Measurements from ENCODE around the gene NCSTN. TPM values are rescaled to one million over a fixed set of nuclear protein-coding genes. Genes with fewer than 3 reads are reported as not detected.
A peak's percentile ranks its signal among the peaks of the same experiment; 100 is the strongest.

NCSTN gene
- total and polyA plus RNA-seq, 9 of the 15 experiments (the other 6 are each of a cell fraction or from before 2014, with no cell fraction given): 21.3 to 91.1 (median 57.9) TPM

DNA sequence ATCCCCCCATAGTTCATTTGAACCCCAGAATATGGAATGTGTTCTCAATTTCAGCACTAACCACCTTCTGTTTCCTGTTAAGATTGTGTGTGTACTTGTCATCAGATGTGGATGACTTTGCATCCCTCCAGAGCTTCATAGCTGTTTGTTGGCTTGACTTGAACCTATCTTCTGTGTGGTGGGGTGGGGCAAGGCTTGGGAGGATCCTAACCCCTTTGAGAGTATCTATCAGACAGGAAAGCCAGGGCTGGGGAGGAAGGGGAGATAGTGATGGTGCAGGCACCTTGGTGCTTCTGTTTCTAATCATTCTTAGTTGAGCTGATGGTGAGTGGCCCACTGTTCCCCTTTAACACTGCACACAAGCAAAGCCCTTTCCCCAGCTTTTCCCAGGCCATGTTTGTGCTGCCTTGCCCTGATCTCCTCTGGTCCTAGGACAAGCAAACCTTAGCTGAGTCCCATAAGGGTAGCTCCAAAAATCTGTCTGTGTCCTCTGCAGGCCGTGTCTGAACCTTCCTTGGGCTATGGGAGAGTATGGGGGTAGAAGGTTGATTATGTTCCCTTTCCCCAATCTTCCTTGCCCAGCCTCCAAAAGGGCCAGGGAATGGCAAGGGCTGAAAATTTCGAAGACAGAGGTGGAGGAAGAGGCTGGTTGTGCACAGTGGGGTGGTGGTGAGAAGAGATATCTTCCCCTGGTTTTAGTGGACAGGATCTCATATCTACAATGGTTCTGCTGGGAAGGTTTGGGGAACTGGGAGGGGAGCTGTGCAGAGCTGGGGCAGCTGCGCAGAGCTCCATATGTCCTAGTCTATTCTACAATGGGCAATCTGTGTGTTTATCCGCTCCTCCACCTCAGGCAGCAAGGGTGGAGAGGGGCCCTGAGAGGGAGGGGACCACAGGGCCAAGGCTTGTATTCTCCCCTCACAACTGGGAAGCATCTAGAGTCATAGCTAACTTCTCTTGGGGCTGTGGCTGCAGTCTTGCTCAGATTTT is 25.0 kb downstream of the NCSTN start (continued):
- TF ChIP-seq CHD4 (IDR thresholded peaks at IDR 0.05; ENCODE audit: insufficient read depth, insufficient replicate concordance, low read depth, low read length, poor library complexity, severe bottlenecking): no peak
- TF ChIP-seq FOXP1 (CRISPR knock-in tag; IDR thresholded peaks at IDR 0.05): no peak
- TF ChIP-seq ARID1B (IDR thresholded peaks at IDR 0.05): no peak
- no peak for TF ChIP-seq E2F3 (CRISPR knock-in tag; IDR thresholded peaks at IDR 0.05)
- TF ChIP-seq ZNF224 (CRISPR knock-in tag; IDR thresholded peaks at IDR 0.05): no peak
- TF ChIP-seq PTRF (tag; IDR thresholded peaks at IDR 0.05): no peak
- TF ChIP-seq, protein P1, sequence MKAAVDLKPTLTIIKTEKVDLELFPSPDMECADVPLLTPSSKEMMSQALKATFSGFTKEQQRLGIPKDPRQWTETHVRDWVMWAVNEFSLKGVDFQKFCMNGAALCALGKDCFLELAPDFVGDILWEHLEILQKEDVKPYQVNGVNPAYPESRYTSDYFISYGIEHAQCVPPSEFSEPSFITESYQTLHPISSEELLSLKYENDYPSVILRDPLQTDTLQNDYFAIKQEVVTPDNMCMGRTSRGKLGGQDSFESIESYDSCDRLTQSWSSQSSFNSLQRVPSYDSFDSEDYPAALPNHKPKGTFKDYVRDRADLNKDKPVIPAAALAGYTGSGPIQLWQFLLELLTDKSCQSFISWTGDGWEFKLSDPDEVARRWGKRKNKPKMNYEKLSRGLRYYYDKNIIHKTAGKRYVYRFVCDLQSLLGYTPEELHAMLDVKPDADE (conservative IDR thresholded peaks at IDR 0.05; ENCODE audit: control insufficient read depth, low read depth, low read length): no peak
- TF ChIP-seq NFRKB (IDR thresholded peaks at IDR 0.05; ENCODE audit: low read depth): no peak
- no peak for TF ChIP-seq ZNF263 (CRISPR knock-in tag; IDR thresholded peaks at IDR 0.05; ENCODE audit: borderline replicate concordance)
- TF ChIP-seq ATF1 (CRISPR knock-in tag; IDR thresholded peaks at IDR 0.05): no peak
- TF ChIP-seq ATF1 (tag; IDR thresholded peaks at IDR 0.05): 0 out of 2 replicates have a peak, but pooled peaks have one; percentile 15
- TF ChIP-seq RBM17 (IDR thresholded peaks at IDR 0.05; ENCODE audit: borderline replicate concordance, low read depth, low read length): no peak
- TF ChIP-seq PHF8 (IDR thresholded peaks at IDR 0.05; ENCODE audit: borderline replicate concordance, low read length): no peak
- no peak for TF ChIP-seq RBM14 (IDR thresholded peaks at IDR 0.05; ENCODE audit: borderline replicate concordance, insufficient read depth, low read depth, low read length)
- TF ChIP-seq ILK (tag; IDR thresholded peaks at IDR 0.05; ENCODE audit: borderline replicate concordance, low read depth): no peak
- TF ChIP-seq NUFIP1 (IDR thresholded peaks at IDR 0.05; ENCODE audit: partially characterized antibody): no peak
- TF ChIP-seq, protein P2, sequence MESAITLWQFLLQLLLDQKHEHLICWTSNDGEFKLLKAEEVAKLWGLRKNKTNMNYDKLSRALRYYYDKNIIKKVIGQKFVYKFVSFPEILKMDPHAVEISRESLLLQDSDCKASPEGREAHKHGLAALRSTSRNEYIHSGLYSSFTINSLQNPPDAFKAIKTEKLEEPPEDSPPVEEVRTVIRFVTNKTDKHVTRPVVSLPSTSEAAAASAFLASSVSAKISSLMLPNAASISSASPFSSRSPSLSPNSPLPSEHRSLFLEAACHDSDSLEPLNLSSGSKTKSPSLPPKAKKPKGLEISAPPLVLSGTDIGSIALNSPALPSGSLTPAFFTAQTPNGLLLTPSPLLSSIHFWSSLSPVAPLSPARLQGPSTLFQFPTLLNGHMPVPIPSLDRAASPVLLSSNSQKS (CRISPR knock-in tag; IDR thresholded peaks at IDR 0.05): no peak
- TF ChIP-seq, protein P3, sequence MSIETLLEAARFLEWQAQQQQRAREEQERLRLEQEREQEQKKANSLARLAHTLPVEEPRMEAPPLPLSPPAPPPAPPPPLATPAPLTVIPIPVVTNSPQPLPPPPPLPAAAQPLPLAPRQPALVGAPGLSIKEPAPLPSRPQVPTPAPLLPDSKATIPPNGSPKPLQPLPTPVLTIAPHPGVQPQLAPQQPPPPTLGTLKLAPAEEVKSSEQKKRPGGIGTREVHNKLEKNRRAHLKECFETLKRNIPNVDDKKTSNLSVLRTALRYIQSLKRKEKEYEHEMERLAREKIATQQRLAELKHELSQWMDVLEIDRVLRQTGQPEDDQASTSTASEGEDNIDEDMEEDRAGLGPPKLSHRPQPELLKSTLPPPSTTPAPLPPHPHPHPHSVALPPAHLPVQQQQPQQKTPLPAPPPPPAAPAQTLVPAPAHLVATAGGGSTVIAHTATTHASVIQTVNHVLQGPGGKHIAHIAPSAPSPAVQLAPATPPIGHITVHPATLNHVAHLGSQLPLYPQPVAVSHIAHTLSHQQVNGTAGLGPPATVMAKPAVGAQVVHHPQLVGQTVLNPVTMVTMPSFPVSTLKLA (conservative IDR thresholded peaks at IDR 0.05): peak in 1 of 2 experiments; percentile 46; a peak in 1 of 4 replicates
- TF ChIP-seq NR3C1 (CRISPR knock-in tag; IDR thresholded peaks at IDR 0.05): no peak
- TF ChIP-seq ZNF785 (CRISPR knock-in tag; IDR thresholded peaks at IDR 0.05): no peak
- TF ChIP-seq, protein P4, sequence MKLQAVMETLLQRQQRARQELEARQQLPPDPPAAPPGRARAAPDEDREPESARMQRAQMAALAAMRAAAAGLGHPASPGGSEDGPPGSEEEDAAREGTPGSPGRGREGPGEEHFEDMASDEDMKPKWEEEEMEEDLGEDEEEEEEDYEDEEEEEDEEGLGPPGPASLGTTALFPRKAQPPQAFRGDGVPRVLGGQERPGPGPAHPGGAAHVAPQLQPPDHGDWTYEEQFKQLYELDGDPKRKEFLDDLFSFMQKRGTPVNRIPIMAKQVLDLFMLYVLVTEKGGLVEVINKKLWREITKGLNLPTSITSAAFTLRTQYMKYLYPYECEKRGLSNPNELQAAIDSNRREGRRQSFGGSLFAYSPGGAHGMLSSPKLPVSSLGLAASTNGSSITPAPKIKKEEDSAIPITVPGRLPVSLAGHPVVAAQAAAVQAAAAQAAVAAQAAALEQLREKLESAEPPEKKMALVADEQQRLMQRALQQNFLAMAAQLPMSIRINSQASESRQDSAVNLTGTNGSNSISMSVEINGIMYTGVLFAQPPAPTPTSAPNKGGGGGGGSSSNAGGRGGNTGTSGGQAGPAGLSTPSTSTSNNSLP (IDR thresholded peaks at IDR 0.05; ENCODE audit: borderline replicate concordance, low read depth, low read length): no peak
